Mammary epithelial cell (primary cell): ENCODE data around the gene CCNT2.

Source experiments
- CTCF ChIP-seq, 2 donors: IDR thresholded peaks in 1 of 2; conservative IDR thresholded peaks in 1 of 2; 2 replicates each; pipeline ENCODE4 v1.5.1; 2011 to 2012; ENCODE audit warnings: inconsistent platforms in 2 of 2, low read length in 2 of 2, mild to moderate bottlenecking in 2 of 2, control low read depth in 1 of 2, low read depth in 1 of 2; ENCODE audit not compliant: insufficient read depth in 1 of 2; ENCODE audit errors: extremely low read depth in 1 of 2
- EZH2 ChIP-seq: IDR thresholded peaks from 2 replicates; pipeline ENCODE4 v1.6.1; 2012; ENCODE audit warnings: low read length, inconsistent platforms, borderline replicate concordance

- no peak for TF ChIP-seq CTCF (conservative IDR thresholded peaks at IDR 0.05 in 1 of 2, IDR thresholded peaks at IDR 0.05 in 1 of 2; ENCODE audit: extremely low read depth in 1 of 2, insufficient read depth in 1 of 2, low read depth in 1 of 2, low read length in 2 of 2)
- TF ChIP-seq EZH2 = no peak
Measured at GRCh38 chr2:134899204-134899603, 19.4 kb upstream of the CCNT2 start.
